B cell (primary cell): ENCODE measurements around the gene ETV6.

Experiments
- EZH2 ChIP-seq: IDR thresholded peaks from 2 replicates; pipeline ENCODE4 v1.6.1; 2012; ENCODE audit warnings: borderline replicate concordance, low read depth, mild to moderate bottlenecking, moderate library complexity, low read length; ENCODE audit not compliant: insufficient read depth, poor library complexity, severe bottlenecking
- TF ChIP-seq, protein P1 (sequence below): fragments of 200-600 bp; IDR thresholded peaks from one replicate; pipeline ENCODE4 v1.8.0; 2022; ENCODE audit warnings: antibody characterized with exemption, mild to moderate bottlenecking

- TF ChIP-seq, protein P1, sequence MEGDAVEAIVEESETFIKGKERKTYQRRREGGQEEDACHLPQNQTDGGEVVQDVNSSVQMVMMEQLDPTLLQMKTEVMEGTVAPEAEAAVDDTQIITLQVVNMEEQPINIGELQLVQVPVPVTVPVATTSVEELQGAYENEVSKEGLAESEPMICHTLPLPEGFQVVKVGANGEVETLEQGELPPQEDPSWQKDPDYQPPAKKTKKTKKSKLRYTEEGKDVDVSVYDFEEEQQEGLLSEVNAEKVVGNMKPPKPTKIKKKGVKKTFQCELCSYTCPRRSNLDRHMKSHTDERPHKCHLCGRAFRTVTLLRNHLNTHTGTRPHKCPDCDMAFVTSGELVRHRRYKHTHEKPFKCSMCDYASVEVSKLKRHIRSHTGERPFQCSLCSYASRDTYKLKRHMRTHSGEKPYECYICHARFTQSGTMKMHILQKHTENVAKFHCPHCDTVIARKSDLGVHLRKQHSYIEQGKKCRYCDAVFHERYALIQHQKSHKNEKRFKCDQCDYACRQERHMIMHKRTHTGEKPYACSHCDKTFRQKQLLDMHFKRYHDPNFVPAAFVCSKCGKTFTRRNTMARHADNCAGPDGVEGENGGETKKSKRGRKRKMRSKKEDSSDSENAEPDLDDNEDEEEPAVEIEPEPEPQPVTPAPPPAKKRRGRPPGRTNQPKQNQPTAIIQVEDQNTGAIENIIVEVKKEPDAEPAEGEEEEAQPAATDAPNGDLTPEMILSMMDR = no peak
- no peak for TF ChIP-seq EZH2
Observed at GRCh38 chr12:11752403-11753149, 103.1 kb downstream of the ETV6 start.
